AG09309 (cell line): Measurements from ENCODE around the gene NRDE2.

Source experiments
- DNase-seq: peaks from one replicate; pipeline ENCODE4 v3.0.0-alpha.2; 2010; ENCODE audit warnings: low read depth
- H3K4me3 ChIP-seq: 2 replicates; pipeline ENCODE4 v1.5.1; 2011; ENCODE audit warnings: mild to moderate bottlenecking, low read depth, low read length, moderate library complexity; ENCODE audit not compliant: control insufficient read depth
- TF ChIP-seq, protein P1 (sequence below): IDR thresholded peaks from 2 replicates; pipeline ENCODE4 v1.5.1; 2011; ENCODE audit warnings: mild to moderate bottlenecking, low read depth, low read length, inconsistent platforms; ENCODE audit not compliant: insufficient read depth, control insufficient read depth; ENCODE audit errors: missing control alignments

The NRDE2 gene

DNA sequence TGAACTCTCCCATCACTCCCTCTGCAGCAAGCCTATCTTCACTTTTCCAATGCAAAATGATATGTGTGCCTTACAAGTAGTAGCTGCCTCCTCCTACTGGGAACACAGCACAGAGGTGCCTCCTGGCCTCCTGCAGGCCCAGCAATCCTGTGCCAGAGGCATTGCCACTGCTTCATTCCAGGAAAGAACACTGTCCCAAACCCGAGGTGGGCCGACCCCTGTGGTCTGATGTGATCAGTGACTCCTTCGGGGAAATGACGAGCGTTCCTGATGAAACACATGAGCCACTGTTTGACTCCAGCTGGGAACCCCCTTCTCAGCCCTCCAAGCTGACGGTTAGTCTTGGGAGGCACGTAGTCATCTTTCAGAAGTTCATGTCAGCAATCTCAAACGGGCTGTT lies 55.9 kb downstream of the NRDE2 start:
- H3K4me3 ChIP-seq, result no peak overlapping the region
- DNase-seq, result no peak
- TF ChIP-seq, protein P1, sequence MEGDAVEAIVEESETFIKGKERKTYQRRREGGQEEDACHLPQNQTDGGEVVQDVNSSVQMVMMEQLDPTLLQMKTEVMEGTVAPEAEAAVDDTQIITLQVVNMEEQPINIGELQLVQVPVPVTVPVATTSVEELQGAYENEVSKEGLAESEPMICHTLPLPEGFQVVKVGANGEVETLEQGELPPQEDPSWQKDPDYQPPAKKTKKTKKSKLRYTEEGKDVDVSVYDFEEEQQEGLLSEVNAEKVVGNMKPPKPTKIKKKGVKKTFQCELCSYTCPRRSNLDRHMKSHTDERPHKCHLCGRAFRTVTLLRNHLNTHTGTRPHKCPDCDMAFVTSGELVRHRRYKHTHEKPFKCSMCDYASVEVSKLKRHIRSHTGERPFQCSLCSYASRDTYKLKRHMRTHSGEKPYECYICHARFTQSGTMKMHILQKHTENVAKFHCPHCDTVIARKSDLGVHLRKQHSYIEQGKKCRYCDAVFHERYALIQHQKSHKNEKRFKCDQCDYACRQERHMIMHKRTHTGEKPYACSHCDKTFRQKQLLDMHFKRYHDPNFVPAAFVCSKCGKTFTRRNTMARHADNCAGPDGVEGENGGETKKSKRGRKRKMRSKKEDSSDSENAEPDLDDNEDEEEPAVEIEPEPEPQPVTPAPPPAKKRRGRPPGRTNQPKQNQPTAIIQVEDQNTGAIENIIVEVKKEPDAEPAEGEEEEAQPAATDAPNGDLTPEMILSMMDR, result no peak

DNA sequence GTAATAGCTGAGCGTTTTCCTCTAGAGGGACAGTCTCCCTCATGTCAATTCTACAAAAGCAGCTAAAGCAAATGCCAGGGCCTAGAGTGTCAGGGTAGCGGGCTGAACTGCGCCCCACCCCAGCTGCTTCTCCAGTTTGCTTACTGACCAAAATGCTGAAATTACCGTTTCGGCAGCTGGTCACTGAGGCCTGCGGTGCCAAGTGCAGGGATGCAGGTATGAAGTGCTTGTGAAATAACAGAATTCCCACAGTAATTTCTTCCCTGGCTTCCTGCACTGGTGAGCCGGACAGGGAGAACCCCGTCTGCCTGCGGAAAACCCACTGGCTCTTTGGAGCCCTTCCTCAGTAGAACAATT lies 56.3 kb downstream of the NRDE2 start:
- H3K4me3 ChIP-seq, result no peak overlapping the region
- no peak for DNase-seq
- TF ChIP-seq, protein P1, result no peak

DNA sequence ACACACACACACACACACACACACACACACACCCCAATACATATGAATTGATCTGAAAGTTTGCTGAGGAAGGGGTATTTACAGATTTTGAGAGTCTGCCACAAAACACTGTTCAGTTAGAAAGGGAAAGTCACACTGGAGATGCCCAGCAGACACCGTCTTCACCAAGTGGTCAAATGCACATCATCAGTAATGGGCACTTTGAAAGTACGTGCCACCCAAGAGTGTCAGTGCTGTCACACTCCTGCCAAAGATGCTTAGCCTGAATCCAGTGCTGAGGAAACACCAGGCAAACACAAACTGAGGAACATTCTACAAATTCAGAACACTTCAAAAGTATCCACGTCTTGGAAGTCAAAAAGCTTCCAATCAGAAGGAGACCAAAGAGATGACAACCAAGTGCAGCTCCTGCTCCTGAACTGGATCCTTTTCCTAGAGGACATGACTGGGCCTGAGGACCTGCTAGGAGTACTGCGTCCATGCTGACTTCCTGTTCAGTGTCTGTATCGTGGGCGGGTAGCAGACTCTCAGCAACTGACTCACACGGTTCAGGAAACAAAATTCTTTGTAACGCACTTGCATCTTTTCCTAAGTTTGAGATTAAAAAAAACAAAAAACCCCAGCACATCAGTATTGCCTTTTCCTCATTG lies 56.8 kb downstream of the NRDE2 start:
- TF ChIP-seq, protein P1, result no peak
- no peak for DNase-seq
- H3K4me3 ChIP-seq, result no peak overlapping the region

DNA sequence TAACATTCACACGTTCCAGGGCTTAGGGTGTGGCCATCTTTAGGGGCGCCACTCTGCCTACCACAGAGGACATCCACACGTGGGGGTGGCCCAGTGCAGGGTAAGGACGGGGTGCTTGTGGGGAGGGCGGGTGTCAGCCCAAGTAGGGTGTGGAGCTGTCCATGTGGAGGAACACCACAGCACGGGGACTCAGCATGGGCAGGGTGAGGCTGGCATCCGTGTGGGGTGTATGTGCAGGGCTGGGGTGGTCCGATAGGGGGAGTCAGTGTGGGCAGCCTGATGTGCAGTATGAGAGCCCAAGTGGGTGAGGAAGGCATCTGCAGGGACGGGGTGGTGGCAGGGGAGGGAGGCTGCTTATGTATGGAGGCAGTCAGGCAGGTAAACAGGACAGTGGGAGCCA lies 57.7 kb downstream of the NRDE2 start:
- H3K4me3 ChIP-seq, result no peak overlapping the region
- TF ChIP-seq, protein P1, result peak; percentile 5
- no peak for DNase-seq

DNA sequence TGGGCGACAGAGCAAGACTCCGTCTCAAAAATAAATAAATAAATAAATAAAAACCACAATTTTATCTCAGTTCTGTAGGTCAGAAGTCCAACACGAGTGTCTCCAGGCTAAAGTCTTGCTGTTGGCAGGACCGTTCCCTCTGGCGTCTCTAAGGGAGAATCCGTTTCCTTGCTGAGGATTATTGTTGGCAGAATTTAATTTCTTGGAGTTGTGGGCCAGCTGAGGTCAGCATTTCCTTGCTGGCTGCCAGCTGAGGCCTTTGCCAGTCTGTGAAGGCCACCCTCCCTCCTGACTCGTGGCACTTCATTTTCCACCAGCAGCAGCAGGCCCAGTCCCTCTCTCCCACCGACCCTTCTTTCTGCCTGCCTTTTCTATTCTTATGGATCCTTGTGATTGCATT lies 58.2 kb downstream of the NRDE2 start:
- TF ChIP-seq, protein P1, result no peak
- no peak for DNase-seq
- no peak overlapping the region for H3K4me3 ChIP-seq

DNA sequence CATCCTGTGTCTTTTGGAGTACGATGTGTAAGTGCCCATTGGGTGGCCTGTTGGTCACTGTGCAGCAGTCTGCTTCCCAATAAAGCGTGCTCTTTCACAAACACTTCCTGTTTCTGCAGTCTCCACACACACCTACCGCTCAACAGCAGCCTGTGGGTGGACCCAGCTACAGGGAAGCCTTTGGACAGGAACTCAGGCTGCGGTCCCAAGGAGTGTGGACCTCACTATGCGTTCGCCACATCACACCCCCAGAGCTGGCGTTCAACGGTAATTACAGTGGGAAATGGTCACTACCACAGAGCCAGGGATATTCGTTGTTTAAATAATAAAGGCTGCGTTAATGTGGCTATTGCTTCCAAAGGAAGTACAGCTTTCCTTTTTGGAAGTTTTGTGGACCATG lies 59.2 kb downstream of the NRDE2 start:
- no peak for DNase-seq
- TF ChIP-seq, protein P1, result no peak
- H3K4me3 ChIP-seq, result no peak overlapping the region

DNA sequence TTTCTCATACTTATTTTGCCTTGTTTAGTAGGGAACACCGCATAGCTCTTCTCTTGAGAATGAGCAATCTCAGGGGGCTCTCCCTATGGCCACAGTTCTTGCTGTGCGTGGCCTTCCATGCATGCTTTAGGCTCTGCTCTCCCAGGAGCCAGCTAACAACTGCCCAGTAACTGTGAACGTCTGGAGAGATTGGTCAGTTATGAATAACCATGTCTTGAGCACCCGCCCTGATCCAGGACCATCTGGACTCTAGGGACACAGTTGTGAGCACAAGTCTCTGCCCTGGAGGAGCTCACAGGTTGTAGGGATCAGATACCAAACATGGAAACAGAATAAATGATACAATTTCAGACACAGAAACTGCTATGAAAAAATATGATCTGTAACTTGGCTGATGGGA lies 63.3 kb downstream of the NRDE2 start:
- H3K4me3 ChIP-seq, result no peak overlapping the region
- TF ChIP-seq, protein P1, result no peak
- no peak for DNase-seq
